Measurements from ENCODE around the gene URB1.

DNA sequence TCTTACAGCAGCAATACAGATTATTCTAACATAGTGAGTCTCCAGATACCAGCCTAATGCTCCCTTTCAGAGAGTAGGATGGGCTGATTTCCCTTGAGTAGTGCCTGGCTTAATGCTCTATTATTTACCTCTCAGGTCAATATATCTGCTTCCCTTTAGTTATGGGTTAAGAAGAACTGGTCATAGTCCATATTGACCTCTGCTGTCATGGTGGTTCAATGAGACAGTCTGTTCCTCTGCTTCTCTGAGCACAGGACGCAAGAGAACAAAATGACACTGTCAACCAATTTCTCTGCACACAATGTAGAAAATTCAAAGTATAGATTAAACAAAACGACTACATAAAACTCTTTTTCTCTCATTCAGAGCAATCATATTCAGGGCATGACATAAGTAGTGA lies 91.2 kb downstream of the URB1 start:
- TF ChIP-seq GATA2 (IDR thresholded peaks at IDR 0.05; ENCODE audit: low read depth, low read length): no peak
- TF ChIP-seq GATA3 (IDR thresholded peaks at IDR 0.05; ENCODE audit: low read depth, low read length): no peak

All from SH-SY5Y (cell line).